NCI-H1694 (cell line): ENCODE results near the gene BTBD2.
A peak's percentile ranks its signal among the peaks of the same experiment; 100 is the strongest.

Source experiments
- DNase-seq: peaks from one replicate; lab custom pipeline; 2025; lab: John Stamatoyannopoulos, UW

Gene BTBD2

GRCh38 chr19:2015608-2015950 is at the start of gene BTBD2:
Gene BTBD2, minus strand, starts transcription at chr19:2015714. Its CDS starts 11 bp downstream, at chr19:2015703.
- no peak for DNase-seq

DNA sequence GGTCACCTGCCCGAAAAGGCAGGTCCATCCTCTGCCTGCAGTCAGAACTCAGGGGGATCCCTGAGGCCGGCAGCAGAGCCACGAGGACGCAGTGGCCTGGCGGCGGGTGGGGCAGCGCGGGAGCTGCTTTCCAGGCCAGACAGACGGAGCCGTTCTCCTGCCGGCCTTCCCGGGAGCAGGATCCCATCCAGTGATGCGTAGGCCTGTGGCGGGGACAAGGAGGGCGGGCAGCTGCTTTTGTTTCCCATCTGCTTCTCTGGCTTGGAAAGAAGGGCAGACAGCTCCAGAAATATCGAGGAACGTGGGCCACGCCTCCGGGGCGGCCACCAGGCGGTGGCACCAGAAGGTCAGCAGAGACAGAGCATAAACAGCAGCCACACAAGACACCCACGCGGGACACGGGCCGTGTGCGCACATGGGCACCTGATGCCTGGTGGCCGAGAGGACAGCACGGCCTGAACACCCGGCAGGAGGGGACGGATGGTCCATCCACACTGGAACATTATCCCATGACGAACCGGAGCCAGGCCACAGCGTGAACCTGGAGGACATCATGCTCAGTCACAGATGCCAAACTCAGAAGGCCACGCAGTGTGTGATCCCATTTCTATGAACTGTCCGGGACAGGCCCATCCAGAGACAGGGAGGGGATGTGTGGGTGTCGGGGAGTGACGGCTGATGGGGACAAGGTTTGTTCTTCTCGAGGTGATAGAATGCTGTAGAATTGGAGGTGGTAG is 49.4 kb upstream of the BTBD2 start:
- DNase-seq, result peak; percentile 12

DNA sequence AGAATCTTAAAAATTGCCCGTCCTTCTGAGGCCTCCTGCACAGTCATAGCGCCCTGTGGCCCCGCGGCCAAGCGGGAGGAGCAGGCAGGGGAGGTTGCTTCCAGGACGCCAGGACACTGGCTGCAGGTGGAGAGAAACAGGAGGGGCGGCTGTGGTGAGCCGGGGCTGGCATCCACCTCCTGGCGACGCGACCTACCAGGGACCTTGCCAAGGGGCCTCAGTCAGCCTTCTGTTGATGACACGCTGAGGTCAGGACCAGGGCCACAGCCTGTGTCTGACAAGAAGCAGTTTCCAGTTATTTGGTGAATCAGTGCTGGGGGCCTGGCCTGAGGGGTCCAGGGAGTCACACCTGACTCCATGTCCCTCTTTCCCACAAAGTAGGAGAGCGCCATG is 48.9 kb upstream of the BTBD2 start:
- no peak for DNase-seq

- no peak for DNase-seq
These were observed 48.3 kb upstream of the BTBD2 start for GRCh38 chr19:2063824-2064223.

GRCh38 chr19:2062770-2063169 is 47.3 kb upstream of the BTBD2 start:
- no peak for DNase-seq

GRCh38 chr19:2062389-2062729 is 46.8 kb upstream of the BTBD2 start:
- no peak for DNase-seq

- peak; percentile 95 for DNase-seq
These were observed 46.2 kb upstream of the BTBD2 start for GRCh38 chr19:2061495-2062388.

DNA sequence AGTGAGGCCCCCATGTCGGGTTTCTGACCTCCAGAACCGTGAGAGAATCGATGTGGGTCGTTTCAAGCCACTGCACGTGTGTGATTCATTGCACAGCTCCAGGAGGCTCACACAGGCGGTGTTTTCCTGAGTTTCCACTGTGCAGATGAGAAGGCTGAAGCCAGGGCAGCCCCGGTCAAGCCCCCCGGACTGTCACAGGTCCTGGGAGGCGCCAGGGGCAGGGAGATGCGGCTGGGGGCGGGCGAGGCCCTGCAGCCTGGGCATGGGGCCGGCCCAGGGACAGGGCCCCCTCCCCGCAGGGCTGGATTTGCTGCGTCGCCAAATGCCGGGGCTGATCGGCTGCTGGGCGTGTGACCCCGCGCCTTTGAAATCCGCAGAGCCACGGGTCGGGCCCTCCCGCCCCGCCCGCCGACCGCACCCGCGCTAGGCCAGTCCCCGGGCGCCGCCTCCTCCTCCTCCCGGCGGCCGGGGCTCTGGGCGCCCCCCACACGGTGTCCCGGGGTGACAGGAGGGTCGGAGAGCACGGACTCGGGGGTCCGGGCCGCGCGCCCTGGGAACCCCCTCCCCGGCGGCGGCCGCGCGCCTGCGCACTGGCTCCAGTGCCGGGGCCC is 45.5 kb upstream of the BTBD2 start:
- no peak for DNase-seq

GRCh38 chr19:2059422-2060201 is 44.1 kb upstream of the BTBD2 start:
- DNase-seq, result no peak

DNA sequence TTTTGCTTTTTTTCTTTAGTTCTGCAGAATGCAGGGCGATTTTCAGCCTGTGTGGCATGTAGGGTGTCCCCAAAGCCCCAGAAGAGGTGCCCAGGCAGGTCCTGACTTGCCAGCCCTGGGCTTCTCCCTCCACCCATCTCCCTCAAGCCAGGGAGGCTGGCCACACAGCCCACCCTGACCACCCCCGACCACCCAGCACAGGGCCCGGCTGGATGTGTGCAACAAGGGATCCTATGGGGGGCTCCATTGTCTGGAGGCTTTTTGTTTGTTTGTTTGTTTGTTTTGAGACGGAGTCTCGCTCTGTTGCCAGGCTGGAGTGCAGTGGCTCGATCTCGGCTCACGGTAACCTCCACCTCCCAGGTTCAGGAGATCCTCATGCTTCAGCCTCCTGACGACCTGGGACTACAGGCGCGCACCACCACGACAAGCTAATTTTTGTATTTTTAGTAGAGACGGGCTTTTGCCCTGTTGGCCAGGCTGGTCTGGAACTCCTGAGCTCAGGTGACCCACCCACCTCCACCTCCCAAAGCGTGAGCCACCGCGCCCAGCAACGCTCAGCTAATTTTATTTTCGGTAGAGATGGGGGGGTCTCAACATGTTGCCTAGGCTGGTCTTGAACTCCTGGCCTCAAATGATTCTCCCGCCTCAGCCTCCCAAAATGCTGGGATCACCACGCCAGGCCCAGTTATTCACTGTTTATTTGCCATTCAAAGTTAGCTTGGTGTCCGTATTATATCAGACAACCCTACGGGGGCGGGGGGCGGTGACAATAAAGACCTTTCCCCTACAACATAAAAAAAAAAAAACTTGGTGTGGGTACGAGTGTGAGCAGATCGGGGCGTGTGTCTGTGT is 43.3 kb upstream of the BTBD2 start:
- no peak for DNase-seq

- no peak for DNase-seq
These were observed 42.3 kb upstream of the BTBD2 start for GRCh38 chr19:2057484-2058469.

DNA sequence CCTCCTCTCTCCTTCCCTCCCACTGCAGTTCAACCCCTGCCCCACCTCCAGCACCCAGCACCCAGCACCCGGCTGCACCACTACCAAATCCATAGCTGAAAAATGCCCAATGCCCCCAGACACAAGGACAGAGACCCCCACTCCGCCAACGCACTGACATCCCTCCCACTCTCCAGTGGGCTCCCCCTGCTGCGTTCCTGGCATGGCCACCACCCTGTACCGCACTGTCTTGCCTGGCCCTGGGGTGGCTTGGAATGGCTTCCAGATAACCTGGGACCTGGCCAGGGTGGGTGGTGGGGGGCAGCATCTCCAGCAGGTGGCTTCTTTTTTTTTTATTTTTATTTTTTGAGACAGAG is 41.3 kb upstream of the BTBD2 start:
- no peak for DNase-seq

DNA sequence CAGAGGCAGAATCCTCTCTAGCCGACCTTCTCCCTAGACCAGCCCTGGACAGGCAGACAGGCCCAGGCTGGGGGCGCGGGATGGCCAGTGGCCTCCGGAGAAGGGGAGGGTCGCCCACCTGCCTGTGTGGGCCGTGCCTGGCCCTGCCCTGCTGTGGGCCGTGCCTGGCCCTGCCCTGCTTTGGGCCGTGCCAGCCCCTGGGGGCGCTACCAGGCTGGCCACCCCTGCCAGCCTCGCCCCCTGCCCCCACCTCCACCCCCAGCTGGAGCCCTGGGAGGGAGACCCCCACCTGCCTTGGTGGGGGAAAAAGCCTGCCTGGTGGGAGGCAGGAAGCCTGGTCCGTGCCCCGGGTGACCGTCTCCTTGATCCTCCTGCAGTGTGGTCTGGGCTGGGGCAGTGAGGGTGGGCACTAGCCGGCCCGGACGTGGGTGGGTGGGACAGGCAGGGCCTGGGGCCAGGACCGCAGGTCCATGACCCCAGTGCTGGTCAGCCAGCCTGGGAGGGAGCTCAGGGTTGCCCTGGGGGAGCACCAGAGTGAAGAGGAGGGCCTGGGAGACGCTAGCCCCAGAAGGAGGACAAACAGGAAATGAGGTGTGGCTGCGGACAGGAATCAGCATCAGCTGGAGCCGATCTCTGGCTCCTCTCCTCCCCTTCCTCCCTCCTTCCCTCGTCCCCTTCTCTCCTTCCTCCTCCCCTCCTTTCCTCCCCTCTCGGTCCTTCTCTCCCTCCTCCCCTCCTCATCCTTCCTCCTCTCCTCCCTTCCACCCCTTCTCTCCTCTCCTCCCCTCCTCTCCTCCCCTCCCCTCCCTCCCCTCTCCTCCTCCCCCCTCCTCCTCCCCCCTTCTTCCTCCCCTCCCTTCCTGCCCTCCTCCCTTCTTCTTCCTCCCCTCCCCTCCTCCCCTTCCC is 40.7 kb upstream of the BTBD2 start:
- DNase-seq, result no peak

DNA sequence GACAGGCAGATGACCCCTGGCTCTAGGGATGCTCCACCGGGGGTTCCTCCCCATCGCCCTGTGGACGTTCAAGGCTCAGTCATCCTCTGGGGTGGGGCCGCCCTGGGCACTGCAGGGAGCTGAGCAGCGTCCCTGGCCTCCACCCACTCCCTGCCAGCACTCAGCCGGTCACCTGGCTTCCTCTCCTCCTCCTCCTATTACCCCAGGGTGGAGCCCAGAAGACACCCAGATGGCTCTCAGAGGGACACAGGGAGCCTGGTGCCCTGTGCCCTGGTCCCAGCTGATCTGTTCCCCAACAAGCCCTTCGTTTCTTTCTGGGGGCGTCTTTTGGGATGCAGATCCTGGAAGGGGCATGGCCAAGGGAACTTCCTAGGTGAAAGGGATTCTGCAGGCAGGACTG is 39.2 kb upstream of the BTBD2 start:
- no peak for DNase-seq

- DNase-seq, result no peak
These were observed 38.3 kb upstream of the BTBD2 start for GRCh38 chr19:2053601-2054389.

DNA sequence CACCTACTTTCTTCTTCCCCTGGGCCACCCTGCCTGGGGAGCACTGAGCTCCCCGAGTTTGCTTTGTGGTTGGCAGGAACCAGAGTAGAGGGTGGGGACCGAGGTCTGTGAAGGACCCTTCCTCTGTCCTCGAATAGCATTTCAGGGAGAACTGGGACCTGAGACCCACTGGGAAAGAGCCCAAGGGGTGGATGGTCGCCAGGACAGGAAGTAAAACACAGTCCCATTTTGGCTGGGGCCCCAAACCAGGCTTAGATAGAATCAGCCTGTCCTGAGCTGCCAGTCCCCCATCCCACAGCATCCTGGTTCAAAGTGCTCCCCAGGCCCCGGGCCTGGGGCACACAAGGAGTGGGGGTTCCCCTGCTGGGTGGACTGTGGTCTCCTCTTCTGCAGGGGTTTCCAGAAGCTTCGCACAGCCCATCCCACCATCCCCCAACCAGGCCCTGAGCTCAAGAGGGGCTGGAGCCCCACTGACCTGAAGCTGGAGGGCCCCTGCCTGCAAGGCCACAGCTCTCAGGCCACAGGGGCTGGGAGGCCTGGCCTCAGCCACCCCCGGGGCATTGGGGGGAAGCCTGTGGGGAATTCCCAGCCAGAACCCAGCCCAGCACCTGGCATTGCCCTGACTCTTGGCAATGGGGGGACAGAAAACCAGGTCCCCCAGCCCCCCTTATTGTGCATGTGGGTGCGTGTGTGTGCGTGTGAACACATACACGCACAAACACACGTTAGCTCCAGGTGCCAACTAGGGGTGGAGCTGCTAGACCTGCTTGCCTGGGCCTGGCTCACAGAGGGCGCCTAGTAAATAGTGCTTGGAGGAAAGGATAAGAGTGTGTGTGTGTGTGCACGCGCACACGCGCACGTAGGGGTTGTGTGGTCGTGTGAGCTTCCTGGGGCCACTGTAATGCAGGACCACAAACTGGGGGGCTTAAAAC is 36.5 kb upstream of the BTBD2 start:
- no peak for DNase-seq
